Spinal cord (tissue), 10 donors: ENCODE data around the gene MARCHF5. TPM values are rescaled to one million over a fixed set of nuclear protein-coding genes. Genes with fewer than 3 reads are reported as not detected.

Experiments
- DNase-seq, 6 donors: peaks; one replicate each; pipeline versions ENCODE4 v3.0.0 to v3.0.0-alpha.2; 2013 to 2015; ENCODE audit warnings: low spot score in 6 of 6, low read depth in 4 of 6
- H3K27ac ChIP-seq: one replicate; pipeline ENCODE4 v1.5.1; 2013; ENCODE audit warnings: low read depth, low read length, control low read depth
- H3K27me3 ChIP-seq: one replicate; pipeline ENCODE4 v1.6.1; 2013; ENCODE audit warnings: low read length; ENCODE audit not compliant: control insufficient read depth, insufficient read depth
- H3K36me3 ChIP-seq: one replicate; pipeline ENCODE4 v1.6.1; 2013; ENCODE audit warnings: low read length; ENCODE audit not compliant: control insufficient read depth, insufficient read depth
- H3K4me1 ChIP-seq: one replicate; pipeline ENCODE4 v1.6.1; 2013; ENCODE audit warnings: low read length; ENCODE audit not compliant: control insufficient read depth, insufficient read depth
- H3K4me3 ChIP-seq: one replicate; pipeline ENCODE4 v1.5.1; 2013; ENCODE audit warnings: low read depth, low read length, control low read depth
- H3K9me3 ChIP-seq: one replicate; pipeline ENCODE4 v1.6.1; 2013; ENCODE audit warnings: low read length; ENCODE audit not compliant: control insufficient read depth, insufficient read depth
- WGBS: methylation state at CpG from one replicate; pipeline ENCODE4 v1.1.5; 2013; ENCODE audit warnings: missing lambda C conversion rate; ENCODE audit not compliant: insufficient coverage; 5-methylcytosine and 5-hydroxymethylcytosine counted together
- polyA plus RNA-seq, 2 donors: library from polyadenylated mRNA; unstranded; fragments of 120-200 nt; gene quantifications; one replicate each; pipeline ENCODE4 v1.2.1, GENCODE V29; 2013; ENCODE audit not compliant: insufficient read length in 2 of 2
- total RNA-seq, 2 donors: library from RNA; depleted of rRNA in 1 of 2; stranded (reverse); fragments of 120-200 nt in 1 of 2; fragments of >200 nt in 1 of 2; gene quantifications; one replicate each; pipeline versions ENCODE4 v1.2.3 to v1.2.4, GENCODE V29; 2013 to 2014
- donor health status: healthy.

Gene MARCHF5
- total and polyA plus RNA-seq, 4 donors: 21.0 to 62.7 (median 41.9) TPM

DNA sequence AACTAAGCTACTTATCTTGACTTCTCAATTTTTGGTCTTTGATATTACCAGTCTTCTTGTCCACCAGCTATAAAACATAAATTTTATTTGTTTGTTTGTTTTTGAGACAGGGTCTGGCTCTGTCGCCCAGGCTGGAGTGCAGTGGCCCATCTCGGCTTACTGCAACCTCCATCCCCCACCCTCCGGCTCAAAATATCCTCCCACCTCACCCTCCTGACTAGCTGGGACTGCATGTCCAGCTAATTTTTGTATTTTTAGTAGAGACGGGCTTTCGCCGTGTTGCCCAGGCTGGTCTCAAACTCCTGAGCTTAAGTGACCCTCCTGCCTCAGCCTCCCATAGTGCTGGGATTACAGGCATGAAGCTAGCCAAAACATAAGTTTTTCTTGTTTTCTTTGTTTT is 7.5 kb downstream of the MARCHF5 start:
- WGBS: 100% methylated on average over 1 of the region's 6 CpGs
- peaks cover under 1% of the 10 kb centered on the region for H3K4me1 ChIP-seq
- H3K27me3 ChIP-seq: no peaks in the 10 kb centered on the region
- H3K4me3 ChIP-seq: no peak overlapping the region
- peaks cover 16% of the 10 kb centered on the region for H3K36me3 ChIP-seq
- H3K27ac ChIP-seq: no peak overlapping the region
- no peak for DNase-seq
- no peaks in the 10 kb centered on the region for H3K9me3 ChIP-seq

DNA sequence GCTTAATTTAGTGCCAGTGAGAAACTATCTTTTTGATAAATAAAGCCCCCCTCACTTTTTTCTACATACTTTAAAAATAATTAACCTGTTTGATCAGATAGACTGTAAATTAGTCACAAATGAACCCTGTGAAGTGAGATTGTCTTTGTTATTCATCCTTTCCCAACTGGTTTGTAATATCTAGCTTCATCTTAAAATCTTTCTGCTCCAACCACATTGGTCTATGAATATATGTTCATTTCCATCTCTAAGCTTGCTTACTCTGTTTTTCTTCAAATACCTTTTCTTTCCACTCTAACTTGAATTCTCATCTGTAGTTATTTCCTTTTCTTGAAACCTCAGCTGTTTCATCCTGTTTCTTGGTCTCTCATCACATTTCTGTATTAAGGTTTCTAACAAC is 12.1 kb downstream of the MARCHF5 start:
- Histone ChIP-seq H3K9me3 (no peaks in the 10 kb centered on the region), H3K4me1 (no peaks in the 10 kb centered on the region), H3K4me3 (no peak overlapping the region), H3K27ac (no peak overlapping the region), H3K27me3 (no peaks in the 10 kb centered on the region), H3K36me3 (peaks cover 11% of the 10 kb centered on the region)
- DNase-seq: no peak

DNA sequence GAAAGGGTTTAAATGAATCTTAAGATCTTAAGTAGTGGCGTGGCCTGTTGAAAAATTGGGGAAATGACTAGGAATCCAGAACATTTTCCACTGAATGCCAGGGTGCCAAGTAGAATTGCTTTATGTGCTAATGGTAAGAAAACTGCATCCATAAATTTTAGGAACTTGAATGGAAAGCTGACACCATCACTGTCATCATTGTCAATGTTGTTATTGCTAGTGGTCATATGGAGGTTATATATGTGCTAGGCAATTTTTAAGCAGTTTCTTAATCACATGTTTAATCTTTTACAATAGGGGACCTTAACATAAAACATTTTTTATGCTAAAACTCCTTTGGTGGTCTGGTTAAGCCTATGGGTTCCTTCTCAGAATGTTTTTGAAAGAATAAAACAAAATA is 13.1 kb downstream of the MARCHF5 start:
- 67% methylated on average over 1 of the region's 1 CpG for WGBS

DNA sequence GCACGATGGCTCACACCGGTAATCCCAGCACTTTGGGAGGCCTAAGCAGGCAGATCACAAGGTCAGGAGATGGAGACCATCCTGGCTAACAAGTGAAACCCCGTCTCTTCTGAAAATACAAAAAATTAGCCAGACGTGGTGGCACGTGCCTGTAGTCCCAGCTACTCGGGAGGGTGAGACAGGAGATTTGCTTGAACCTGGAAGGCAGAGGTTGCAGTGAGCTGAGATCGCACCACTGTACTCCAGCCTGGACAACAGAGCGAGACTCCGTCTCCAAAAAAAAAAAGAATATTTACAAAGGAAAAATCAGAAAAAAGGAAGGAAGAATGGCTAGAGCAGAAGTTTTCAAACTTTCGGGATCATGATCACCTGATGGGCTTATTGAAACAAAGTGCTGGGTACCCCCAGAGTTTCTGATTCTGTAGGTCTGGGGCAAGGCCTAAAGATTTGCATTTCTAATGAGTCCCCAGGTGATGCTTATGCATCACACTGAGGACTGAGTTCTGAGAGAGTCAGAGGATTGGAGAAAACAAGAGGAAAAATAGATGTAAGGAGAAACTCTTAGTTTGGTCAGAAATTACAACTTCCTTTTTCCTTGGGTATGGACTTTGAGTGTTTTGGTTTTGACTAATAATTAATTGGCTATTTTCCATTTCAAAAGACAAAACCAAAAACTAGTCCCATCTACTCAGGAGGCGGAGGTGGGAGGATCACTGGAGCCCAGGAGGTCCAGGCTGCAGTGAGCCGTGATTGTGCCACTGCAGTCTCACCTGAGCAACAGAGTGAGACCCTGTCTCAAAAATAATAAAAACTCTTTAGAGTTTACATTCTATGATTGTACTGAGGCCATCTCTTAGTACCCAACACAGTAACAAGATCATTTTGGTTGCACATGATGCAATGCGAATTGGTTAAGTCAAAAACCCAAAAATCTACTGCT is 14.4 kb downstream of the MARCHF5 start:
- Histone ChIP-seq H3K9me3 (no peaks in the 10 kb centered on the region), H3K36me3 (peaks cover 6% of the 10 kb centered on the region), H3K27ac (no peak overlapping the region), H3K4me1 (no peaks in the 10 kb centered on the region), H3K27me3 (no peaks in the 10 kb centered on the region), H3K4me3 (no peak overlapping the region)
- WGBS: 73% methylated on average over 4 of the region's 13 CpGs
- DNase-seq: no peak

More for the DNA sequence above, 13.1 kb downstream of the MARCHF5 start:
- H3K36me3 ChIP-seq: peaks cover 9% of the 10 kb centered on the region
- no peaks in the 10 kb centered on the region for H3K4me1 ChIP-seq
- H3K27ac ChIP-seq: no peak overlapping the region
- no peak overlapping the region for H3K4me3 ChIP-seq
- no peak for DNase-seq
- no peaks in the 10 kb centered on the region for H3K27me3 ChIP-seq
- H3K9me3 ChIP-seq: no peaks in the 10 kb centered on the region

DNA sequence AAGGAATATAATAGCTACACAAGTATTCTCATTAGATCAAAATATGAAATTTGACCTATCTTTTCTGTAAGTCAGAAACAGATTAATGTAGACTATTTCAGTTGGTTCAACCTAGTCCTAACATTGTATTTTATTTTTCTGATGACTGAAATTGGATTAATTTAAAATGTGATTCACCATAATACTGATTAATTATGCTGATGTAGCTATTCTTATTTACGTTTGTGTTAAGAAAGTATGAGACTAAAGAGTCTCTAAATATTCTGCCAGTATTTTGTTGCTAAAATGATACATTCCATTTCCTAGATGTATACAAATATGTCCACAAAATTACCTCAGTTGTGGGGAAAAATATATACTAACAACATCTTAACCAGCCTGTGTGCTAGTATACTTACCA is 18.3 kb downstream of the MARCHF5 start:
- WGBS: no CpG with 5 or more reads among the region's 1 CpG
- H3K27ac ChIP-seq: no peak overlapping the region
- H3K27me3 ChIP-seq: no peaks in the 10 kb centered on the region
- H3K36me3 ChIP-seq: peaks cover 6% of the 10 kb centered on the region
- H3K4me3 ChIP-seq: no peak overlapping the region
- no peak for DNase-seq
- no peaks in the 10 kb centered on the region for H3K9me3 ChIP-seq
- no peaks in the 10 kb centered on the region for H3K4me1 ChIP-seq

DNA sequence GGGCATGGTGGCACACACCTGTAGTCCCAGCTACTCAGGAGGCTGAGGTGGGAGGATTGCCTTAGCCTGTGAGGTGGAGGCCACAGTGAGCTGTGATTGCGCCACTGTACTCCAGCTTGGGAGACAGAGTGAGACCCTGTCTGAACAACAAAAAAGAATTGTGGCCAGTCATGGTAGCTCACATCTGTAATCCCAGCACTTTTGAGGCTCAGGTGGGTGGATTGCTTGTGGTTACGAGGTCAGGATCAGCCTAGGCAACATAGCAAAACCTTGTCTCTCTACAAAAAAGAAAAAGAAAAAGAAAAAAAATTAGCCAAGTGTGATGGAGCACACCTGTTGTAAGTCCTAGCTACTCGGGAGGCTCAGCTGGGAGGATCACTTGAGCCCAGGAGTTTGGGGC is 22.8 kb downstream of the MARCHF5 start:
- peaks cover 10% of the 10 kb centered on the region for H3K36me3 ChIP-seq
- H3K4me1 ChIP-seq: no peaks in the 10 kb centered on the region
- H3K27me3 ChIP-seq: no peaks in the 10 kb centered on the region
- DNase-seq: no peak
- no peak overlapping the region for H3K4me3 ChIP-seq
- no peak overlapping the region for H3K27ac ChIP-seq
- 100% methylated on average over 2 of the region's 3 CpGs for WGBS
- H3K9me3 ChIP-seq: no peaks in the 10 kb centered on the region

DNA sequence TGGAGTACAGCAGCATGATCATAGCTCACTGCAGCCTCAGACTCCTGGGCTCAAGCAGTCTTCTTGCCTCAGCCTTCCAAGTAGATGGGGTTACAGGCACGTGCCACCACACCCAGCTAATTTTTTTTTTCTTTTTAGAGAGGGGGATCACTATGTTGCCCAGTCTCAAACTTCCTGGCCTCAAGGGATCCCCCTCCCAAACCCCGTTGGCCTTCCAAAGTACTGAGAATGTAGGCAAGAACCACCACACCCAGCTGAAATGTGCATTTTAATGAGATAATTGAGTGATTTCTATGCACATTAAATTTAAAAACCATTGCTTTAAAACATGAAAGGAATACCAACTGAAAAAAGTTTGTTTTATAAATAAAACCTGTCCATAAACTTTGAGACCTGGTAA is 25.6 kb downstream of the MARCHF5 start:
- Histone ChIP-seq H3K27me3 (no peaks in the 10 kb centered on the region), H3K4me3 (no peak overlapping the region), H3K4me1 (no peaks in the 10 kb centered on the region), H3K27ac (no peak overlapping the region), H3K36me3 (peaks cover 12% of the 10 kb centered on the region), H3K9me3 (no peaks in the 10 kb centered on the region)
- DNase-seq: no peak
- no CpG with 5 or more reads among the region's 2 CpGs for WGBS

DNA sequence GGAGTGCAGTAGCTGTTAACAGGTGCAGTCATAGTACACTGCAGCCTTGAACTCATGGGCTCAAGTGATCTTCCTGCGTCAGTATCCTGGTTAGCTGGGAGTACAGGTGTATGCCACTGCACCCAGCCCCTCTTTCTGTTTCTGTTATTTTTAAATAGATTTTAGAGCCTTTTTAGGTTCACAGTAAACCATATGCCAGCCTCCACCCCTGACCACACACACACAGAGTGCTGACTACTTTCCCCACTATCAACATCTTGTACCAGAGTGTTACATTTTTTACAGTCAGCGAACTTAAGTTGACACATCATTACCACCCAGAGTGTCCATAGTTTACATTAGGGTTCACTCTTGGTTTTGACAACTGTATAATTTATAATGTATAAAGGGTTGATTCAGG is 32.1 kb downstream of the MARCHF5 start:
- no peaks in the 10 kb centered on the region for H3K4me1 ChIP-seq
- no peak for DNase-seq
- H3K36me3 ChIP-seq: peaks cover 3% of the 10 kb centered on the region
- no peaks in the 10 kb centered on the region for H3K27me3 ChIP-seq
- no peaks in the 10 kb centered on the region for H3K9me3 ChIP-seq
- WGBS: no CpG with 5 or more reads among the region's 2 CpGs
- no peak overlapping the region for H3K4me3 ChIP-seq
- H3K27ac ChIP-seq: no peak overlapping the region

DNA sequence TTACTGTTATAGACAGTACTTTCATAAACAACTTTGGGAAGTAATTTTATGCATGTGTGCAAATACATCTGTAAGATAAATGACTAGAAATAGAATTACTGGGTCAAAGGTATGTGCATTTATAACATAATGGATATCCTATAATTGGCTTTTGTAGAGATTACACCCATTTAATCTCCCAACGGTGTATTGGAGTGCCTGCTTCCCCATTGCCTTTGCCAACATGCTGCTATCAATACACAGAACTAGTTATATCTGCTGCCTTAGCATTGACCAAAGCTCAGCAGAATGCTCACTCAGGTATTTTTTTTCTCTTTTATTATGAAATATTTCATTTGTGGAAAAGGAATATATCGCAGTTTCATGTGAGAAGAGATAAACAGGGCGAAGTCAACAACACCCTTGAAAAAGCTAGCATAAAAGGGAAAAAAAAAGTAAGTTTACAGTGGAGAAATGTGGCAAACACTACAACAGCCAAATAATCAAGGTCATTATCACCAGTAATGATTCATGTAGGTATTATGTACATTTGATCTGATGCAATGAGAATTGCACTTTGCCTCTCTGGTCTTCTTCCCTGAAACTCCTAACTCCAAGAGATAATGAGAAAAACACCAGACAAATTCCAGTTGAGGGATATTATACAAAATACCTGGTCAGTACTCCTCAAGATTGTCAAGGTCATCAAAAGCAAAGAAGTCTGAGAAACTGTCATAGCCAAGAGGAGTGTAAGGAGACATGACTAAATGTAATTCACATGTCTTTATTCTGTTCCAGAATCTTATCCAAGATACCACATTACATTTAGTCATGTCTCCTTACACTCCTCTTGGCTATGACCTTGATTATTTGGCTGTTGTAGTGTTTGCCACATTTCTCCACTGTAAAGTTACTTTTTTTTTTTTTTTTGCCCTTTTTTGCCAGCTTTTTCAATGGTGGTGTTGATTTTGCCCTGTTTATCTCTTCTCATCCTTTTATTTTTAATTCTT is 36.8 kb downstream of the MARCHF5 start:
- WGBS: no CpG with 5 or more reads among the region's 3 CpGs

More for the DNA sequence above, 36.8 kb downstream of the MARCHF5 start:
- H3K36me3 ChIP-seq: no peaks in the 10 kb centered on the region
- no peaks in the 10 kb centered on the region for H3K4me1 ChIP-seq
- DNase-seq: no peak
- H3K27me3 ChIP-seq: no peaks in the 10 kb centered on the region
- H3K27ac ChIP-seq: no peak overlapping the region
- no peaks in the 10 kb centered on the region for H3K9me3 ChIP-seq
- H3K4me3 ChIP-seq: no peak overlapping the region
